Adipocyte (in vitro differentiated cells): ENCODE measurements around the gene HNRNPA3.
"Not testable (repeated sequence)": the region's sequence is repeated elsewhere in the genome, so short reads cannot be mapped to it uniquely, and the experiment has no call there.

Source experiments
- DNase-seq: peaks from one replicate; pipeline ENCODE4 v3.0.0-alpha.2; 2015; ENCODE audit warnings: low read depth
- H3K27me3 ChIP-seq: replicated peaks from 2 replicates; pipeline ENCODE4 v1.7.0; 2013; ENCODE audit warnings: mild to moderate bottlenecking, low read length, moderate library complexity; ENCODE audit not compliant: control insufficient read depth, insufficient read depth
- H3K36me3 ChIP-seq: 2 replicates; pipeline ENCODE4 v1.7.0; 2013; ENCODE audit warnings: low read length, mild to moderate bottlenecking, moderate library complexity; ENCODE audit not compliant: control insufficient read depth, insufficient read depth, severe bottlenecking
- H3K4me1 ChIP-seq: 2 replicates; pipeline ENCODE4 v1.7.0; 2013; ENCODE audit warnings: mild to moderate bottlenecking, low read length, moderate library complexity; ENCODE audit not compliant: control insufficient read depth, insufficient read depth
- H3K4me3 ChIP-seq: 2 replicates; pipeline ENCODE4 v1.7.0; 2013; ENCODE audit warnings: mild to moderate bottlenecking, low read length, moderate library complexity
- H3K9ac ChIP-seq: 2 replicates; pipeline ENCODE4 v1.7.0; 2013; ENCODE audit warnings: mild to moderate bottlenecking, low read length, moderate library complexity
- H3K9me3 ChIP-seq: 2 replicates; pipeline ENCODE4 v1.7.0; 2013; ENCODE audit warnings: mild to moderate bottlenecking, low read length, moderate library complexity; ENCODE audit not compliant: control insufficient read depth

The HNRNPA3 gene

GRCh38 chr2:177190941-177191340, 21.7 kb upstream of the HNRNPA3 start:
- Histone ChIP-seq H3K4me3 (no peak overlapping the region), H3K27me3 (no peaks in the 10 kb centered on the region), H3K36me3 (no peaks in the 10 kb centered on the region), H3K9ac (no peak overlapping the region), H3K4me1 (peaks cover 12% of the 10 kb centered on the region), H3K9me3 (no peaks in the 10 kb centered on the region)
- DNase-seq, result no peak

DNA sequence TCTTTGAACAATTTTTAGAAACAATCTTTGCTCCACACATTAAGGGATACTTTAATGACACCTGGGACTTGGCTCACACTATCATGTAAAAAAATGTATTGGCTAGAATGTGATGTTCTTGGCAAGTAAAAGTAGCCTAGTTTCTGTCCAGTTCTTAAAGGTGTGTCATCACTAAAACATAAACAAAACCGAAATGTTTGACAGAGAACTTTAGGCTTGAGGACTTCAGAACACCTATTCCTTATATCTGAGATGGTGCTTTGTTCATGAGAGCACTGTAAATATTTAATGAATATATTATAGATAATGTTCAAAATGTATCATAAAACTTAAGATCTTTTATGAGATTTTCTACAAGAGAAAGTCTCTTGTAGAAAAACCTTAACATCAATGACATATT, 19.8 kb upstream of the HNRNPA3 start:
- Histone ChIP-seq H3K4me3 (no peak overlapping the region), H3K9ac (no peak overlapping the region), H3K36me3 (no peaks in the 10 kb centered on the region), H3K27me3 (no peaks in the 10 kb centered on the region), H3K4me1 (peaks cover 4% of the 10 kb centered on the region), H3K9me3 (no peaks in the 10 kb centered on the region)
- no peak for DNase-seq

DNA sequence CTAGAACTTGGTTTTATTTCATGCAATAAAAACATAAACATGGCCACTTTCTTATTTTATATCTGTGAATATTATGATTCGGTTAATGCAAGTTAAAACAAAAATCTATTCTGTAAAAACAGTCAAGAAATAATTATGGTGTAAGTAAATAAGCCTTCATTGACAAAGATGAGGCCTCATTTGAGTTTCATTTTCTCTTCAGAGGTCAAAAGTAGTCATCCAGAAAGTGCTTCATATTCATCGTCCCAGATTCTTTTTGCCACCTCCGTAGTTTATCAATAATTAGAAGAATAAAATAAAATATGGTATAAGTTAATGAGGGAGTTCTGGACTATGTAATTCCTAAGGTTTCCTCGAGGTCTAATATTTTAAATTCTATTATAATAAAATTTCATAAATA, 19.4 kb upstream of the HNRNPA3 start:
- H3K36me3 ChIP-seq, result no peaks in the 10 kb centered on the region
- no peaks in the 10 kb centered on the region for H3K27me3 ChIP-seq
- H3K9me3 ChIP-seq, result no peaks in the 10 kb centered on the region
- H3K4me3 ChIP-seq, result no peak overlapping the region
- no peak for DNase-seq
- no peaks in the 10 kb centered on the region for H3K4me1 ChIP-seq
- H3K9ac ChIP-seq, result no peak overlapping the region

GRCh38 chr2:177195194-177195593, 17.4 kb upstream of the HNRNPA3 start:
- no peak for DNase-seq
- no peaks in the 10 kb centered on the region for H3K9me3 ChIP-seq
- no peaks in the 10 kb centered on the region for H3K27me3 ChIP-seq
- H3K36me3 ChIP-seq, result no peaks in the 10 kb centered on the region
- H3K9ac ChIP-seq, result no peak overlapping the region
- no peaks in the 10 kb centered on the region for H3K4me1 ChIP-seq
- no peak overlapping the region for H3K4me3 ChIP-seq

- H3K36me3 ChIP-seq, H3K4me3 ChIP-seq, H3K27me3 ChIP-seq, H3K4me1 ChIP-seq, H3K9ac ChIP-seq, DNase-seq, H3K9me3 ChIP-seq: not testable (repeated sequence)
These were observed 12.2 kb upstream of the HNRNPA3 start for GRCh38 chr2:177200419-177200818.

GRCh38 chr2:177201919-177202346, 10.7 kb upstream of the HNRNPA3 start:
- Histone ChIP-seq H3K36me3 (no peaks in the 10 kb centered on the region), H3K9ac (no peak overlapping the region), H3K9me3 (no peaks in the 10 kb centered on the region), H3K4me3 (no peak overlapping the region), H3K27me3 (no peaks in the 10 kb centered on the region), H3K4me1 (peaks cover 9% of the 10 kb centered on the region)
- no peak for DNase-seq

GRCh38 chr2:177204417-177204816, 8.2 kb upstream of the HNRNPA3 start:
- H3K9me3 ChIP-seq, result no peaks in the 10 kb centered on the region
- no peak for DNase-seq
- no peaks in the 10 kb centered on the region for H3K36me3 ChIP-seq
- peaks cover 9% of the 10 kb centered on the region for H3K4me1 ChIP-seq
- H3K4me3 ChIP-seq, result no peak overlapping the region
- H3K9ac ChIP-seq, result no peak overlapping the region
- H3K27me3 ChIP-seq, result no peaks in the 10 kb centered on the region

DNA sequence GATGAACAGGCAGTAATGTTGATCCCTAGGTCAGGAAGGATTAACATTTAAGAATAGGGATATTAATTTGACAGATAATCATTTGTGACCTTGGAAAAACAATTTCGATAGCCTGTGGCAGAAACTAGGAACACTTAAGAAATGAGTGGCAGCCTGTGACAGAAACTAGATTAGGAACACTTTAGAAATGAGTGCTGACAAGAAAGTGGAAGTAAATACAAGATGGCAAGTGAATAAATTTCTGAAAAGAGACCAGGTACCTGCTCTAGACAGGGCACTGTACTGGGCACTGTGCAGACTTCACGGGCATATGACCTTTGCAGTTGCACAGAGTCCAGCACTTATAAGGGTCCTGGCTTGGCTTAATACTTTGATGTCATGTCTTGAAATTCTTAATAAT, 5.5 kb upstream of the HNRNPA3 start:
- Histone ChIP-seq H3K9ac (no peak overlapping the region), H3K4me1 (peaks cover 15% of the 10 kb centered on the region), H3K36me3 (no peaks in the 10 kb centered on the region), H3K27me3 (no peaks in the 10 kb centered on the region), H3K9me3 (no peaks in the 10 kb centered on the region), H3K4me3 (no peak overlapping the region)
- DNase-seq, result no peak

DNA sequence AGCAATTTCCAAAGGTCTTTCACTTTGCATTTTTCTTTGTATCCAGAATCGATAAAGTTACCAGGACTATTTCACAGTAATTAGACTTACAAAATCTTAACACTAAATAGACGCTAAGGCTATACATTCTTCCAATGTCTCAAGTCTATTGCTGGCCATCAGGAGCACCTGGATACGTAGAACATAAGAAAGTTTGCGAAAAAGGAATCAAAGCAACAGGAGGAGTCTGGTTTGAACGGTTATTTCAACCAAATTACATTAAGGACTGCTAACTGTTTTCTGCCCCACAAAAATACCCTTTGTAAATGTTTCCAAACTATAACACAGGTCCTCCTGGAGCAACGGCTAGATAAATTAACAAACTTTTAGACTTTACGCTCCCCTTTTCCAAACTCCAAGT, 1.4 kb upstream of the HNRNPA3 start:
- Histone ChIP-seq H3K27me3 (no peaks in the 10 kb centered on the region), H3K36me3 (peaks cover 12% of the 10 kb centered on the region), H3K9ac (peak overlapping the region; percentile 98), H3K4me1 (peaks cover 33% of the 10 kb centered on the region), H3K4me3 (peak overlapping the region; percentile 90), H3K9me3 (no peaks in the 10 kb centered on the region)
- no peak for DNase-seq

DNA sequence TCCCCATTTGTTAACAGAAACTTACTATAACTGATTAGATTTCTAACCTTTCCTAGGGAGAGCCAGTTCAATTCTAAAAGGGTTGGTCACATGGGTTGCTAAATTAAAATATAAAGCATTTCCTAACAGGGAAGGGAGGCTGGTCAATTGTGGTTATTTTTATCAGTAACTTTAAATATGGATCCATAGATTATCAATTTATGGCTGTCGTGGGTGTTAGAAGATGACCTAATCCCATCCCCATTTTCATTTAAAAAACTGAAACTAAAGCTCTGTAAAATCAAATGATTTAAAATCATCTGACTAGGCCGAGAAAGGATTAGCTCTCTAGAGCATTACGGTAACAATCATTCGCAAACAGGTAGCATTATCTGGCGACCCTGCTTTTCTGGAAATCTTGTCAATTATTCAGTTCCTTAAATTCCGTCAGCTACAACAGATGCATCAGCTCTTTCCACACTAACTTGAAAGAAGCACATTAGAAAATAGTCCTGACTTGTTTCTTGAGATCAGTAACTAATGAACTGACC, 953 bp upstream of the HNRNPA3 start:
- DNase-seq, result peak; percentile 38
- Histone ChIP-seq H3K9me3 (no peaks in the 10 kb centered on the region), H3K9ac (peak overlapping the region; percentile 98), H3K4me1 (peaks cover 38% of the 10 kb centered on the region), H3K36me3 (peaks cover 17% of the 10 kb centered on the region), H3K4me3 (peak overlapping the region; percentile 90), H3K27me3 (no peaks in the 10 kb centered on the region)

- H3K9me3 ChIP-seq, result no peaks in the 10 kb centered on the region
- peak; percentile 97 for DNase-seq
These were observed 580 bp downstream of the HNRNPA3 start for GRCh38 chr2:177212891-177213856.

More at GRCh38 chr2:177212891-177213856, 580 bp downstream of the HNRNPA3 start:
- H3K4me1 ChIP-seq, result peaks cover 49% of the 10 kb centered on the region
- peaks cover 33% of the 10 kb centered on the region for H3K36me3 ChIP-seq
- H3K27me3 ChIP-seq, result no peaks in the 10 kb centered on the region
- H3K4me3 ChIP-seq, result peak overlapping the region; percentile 88
- peak overlapping the region; percentile 93 for H3K9ac ChIP-seq
